Epithelial cell of esophagus (primary cell): ENCODE measurements around the gene ATXN7L1.

Source experiments
- DNase-seq: peaks from one replicate; pipeline ENCODE4 v3.0.0; 2010; ENCODE audit warnings: low read depth
- H3K4me3 ChIP-seq: 2 replicates; pipeline ENCODE4 v1.5.1; 2011; ENCODE audit warnings: mild to moderate bottlenecking, low read length, control low read depth
- TF ChIP-seq, protein P1 (sequence below): IDR thresholded peaks from 2 replicates; pipeline ENCODE4 v1.5.1; 2011; ENCODE audit warnings: low read depth, mild to moderate bottlenecking, low read length, control low read depth, inconsistent platforms; ENCODE audit not compliant: insufficient read depth; ENCODE audit errors: missing control alignments

The ATXN7L1 gene

DNA sequence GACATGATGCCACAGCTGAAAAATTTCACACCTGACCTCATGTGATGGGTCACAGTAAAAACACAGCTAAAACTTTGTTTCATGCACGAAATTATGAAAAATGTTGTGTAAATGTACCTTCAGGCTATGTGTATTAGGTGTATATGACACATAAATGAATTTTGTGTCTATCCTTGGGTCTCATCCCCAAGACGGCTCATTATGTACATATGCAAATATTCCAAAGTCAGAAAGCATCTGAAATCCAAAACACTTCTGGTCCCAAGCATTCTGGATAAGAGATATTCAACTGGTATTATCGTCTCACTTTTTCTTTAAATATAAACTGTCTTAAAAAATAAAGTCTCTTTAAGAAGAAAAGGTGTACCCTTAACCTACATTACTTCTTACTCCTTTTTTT, 145.4 kb downstream of the ATXN7L1 start:
- TF ChIP-seq, protein P1, sequence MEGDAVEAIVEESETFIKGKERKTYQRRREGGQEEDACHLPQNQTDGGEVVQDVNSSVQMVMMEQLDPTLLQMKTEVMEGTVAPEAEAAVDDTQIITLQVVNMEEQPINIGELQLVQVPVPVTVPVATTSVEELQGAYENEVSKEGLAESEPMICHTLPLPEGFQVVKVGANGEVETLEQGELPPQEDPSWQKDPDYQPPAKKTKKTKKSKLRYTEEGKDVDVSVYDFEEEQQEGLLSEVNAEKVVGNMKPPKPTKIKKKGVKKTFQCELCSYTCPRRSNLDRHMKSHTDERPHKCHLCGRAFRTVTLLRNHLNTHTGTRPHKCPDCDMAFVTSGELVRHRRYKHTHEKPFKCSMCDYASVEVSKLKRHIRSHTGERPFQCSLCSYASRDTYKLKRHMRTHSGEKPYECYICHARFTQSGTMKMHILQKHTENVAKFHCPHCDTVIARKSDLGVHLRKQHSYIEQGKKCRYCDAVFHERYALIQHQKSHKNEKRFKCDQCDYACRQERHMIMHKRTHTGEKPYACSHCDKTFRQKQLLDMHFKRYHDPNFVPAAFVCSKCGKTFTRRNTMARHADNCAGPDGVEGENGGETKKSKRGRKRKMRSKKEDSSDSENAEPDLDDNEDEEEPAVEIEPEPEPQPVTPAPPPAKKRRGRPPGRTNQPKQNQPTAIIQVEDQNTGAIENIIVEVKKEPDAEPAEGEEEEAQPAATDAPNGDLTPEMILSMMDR: no peak
- no peak overlapping the region for H3K4me3 ChIP-seq
- no peak for DNase-seq

DNA sequence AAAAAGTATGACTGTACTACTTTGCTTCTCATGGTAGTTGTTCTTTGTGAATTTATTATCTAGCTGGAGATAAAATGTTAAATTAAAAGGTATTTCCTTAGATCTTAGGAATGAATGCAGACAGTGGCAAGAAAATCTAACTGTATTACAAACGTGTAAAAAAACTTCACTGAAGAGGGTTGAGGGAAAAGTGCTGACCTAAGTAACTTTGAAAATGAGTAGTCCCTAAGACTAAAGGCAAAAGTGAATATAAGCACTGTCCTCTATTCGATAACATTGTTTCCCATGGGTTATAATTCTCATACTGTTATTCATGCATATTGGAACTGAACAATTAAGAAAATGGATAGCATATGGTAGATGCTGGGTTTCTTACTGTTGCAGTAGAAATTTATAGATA, 148.4 kb downstream of the ATXN7L1 start:
- no peak for DNase-seq
- H3K4me3 ChIP-seq: no peak overlapping the region
- TF ChIP-seq, protein P1: no peak

DNA sequence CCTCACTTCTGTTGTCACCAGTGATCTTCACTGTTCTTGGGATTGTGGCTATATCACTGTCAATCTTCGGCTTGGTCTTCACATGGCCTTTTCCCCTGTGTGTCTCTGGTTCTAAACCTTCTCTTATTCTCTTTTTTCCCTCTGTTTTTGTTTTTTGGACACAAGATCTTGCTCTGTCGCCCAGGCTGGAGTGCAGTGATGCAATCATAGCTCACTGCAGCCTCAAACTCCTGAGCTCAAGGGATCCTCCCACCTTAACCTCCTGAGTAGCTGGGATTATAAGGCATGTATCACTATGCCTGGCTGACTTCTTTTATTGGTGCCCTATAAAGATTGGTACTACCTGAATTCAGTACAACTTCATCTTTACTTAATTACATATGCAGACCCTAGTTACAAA, 151.7 kb downstream of the ATXN7L1 start:
- no peak overlapping the region for H3K4me3 ChIP-seq
- DNase-seq: no peak
- TF ChIP-seq, protein P1: no peak

DNA sequence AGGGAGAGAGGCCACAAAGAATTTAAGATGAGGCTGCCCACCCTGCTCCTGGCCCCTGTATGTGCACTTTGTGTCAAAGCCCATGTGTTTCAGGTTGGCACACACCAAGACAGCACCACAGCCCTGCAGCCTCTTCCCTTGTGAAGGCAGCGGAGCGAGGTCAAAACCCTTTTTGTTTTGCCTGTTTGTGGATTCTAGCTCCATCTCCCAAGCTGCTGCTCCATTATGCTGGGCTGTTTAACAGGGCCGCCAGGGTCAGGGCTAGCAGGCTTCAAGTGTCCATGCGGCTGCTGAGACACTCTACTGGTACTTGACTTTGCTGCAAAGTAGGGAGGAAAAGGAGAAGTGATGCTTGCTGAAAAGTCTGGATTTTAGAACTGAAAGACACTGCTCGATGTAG, 152.8 kb downstream of the ATXN7L1 start:
- no peak for DNase-seq
- TF ChIP-seq, protein P1: no peak
- H3K4me3 ChIP-seq: no peak overlapping the region

DNA sequence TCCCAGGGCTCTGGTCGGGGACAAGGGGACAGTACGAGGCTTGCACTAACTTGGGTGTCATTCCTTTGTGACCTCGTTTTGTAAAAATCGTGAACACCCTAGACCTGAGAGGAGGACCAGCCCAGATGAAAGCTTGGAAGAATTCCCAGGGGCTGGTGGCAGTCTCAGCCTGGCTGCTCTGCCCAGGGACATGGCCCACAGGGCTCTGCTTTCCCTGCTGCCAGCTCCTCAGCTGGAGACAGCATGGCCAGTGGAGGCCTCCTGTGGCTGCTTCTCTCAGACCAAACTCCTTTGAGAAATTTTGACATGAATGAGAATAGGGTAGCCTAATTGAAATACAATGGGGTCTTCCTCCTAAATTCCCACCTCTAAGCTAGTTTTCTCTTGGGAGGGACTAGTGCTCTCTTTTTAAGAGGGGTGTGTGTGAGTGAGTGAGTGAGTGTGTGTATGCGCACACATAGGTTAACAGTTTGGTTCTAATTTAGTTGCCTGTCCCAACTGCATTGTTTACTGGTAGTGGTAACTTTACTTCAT, 154.8 kb downstream of the ATXN7L1 start:
- TF ChIP-seq, protein P1: no peak
- DNase-seq: no peak
- no peak overlapping the region for H3K4me3 ChIP-seq

DNA sequence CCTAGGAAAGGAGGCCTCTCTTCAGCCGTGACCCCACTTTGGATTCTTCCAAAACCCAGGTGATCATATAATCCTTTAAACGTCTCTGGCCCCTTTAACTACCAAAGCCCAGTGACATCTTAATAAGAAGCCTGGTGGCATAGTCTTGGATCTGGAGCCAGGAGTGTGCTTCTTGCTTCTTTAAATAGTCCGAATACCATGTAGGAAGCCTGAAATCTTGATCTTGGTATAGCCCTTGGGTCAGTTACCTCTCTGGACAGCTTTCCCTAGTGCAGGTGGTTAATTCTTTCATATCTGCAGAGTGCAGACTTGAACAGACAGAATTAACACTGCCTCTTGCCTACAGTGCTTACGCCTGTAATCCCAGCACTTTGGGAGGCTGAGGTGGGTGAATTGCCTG, 156.5 kb downstream of the ATXN7L1 start:
- no peak overlapping the region for H3K4me3 ChIP-seq
- DNase-seq: no peak
- TF ChIP-seq, protein P1: no peak

DNA sequence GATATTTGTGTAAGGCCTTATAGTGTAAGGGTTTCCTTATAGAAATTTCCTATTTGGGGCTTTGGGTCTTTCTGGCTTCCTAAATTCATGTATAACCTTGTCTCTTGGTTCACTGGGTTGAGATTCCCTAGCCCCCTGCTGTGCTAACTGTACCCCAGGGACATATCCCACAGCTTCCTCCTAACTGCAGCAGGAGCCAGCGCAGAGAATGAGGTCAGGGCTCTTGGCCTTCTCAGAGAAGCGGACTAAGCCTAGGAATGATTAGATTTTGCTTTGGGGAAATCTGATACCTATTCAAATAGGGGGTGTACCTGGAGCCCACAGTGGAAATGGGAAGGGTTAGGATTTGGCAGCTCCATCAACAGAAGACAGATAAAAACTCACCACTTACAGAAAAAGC, 157.0 kb downstream of the ATXN7L1 start:
- no peak overlapping the region for H3K4me3 ChIP-seq
- TF ChIP-seq, protein P1: no peak
- no peak for DNase-seq
